Fibroblast of mammary gland (primary cell): Measurements from ENCODE around the gene PCMT1.

Source experiments
- DNase-seq: peaks from one replicate; pipeline ENCODE4 v3.0.0-alpha.2; 2010; ENCODE audit warnings: low read depth
- H3K4me3 ChIP-seq: 2 replicates; pipeline ENCODE4 v1.5.1; 2011; ENCODE audit warnings: low read depth, mild to moderate bottlenecking, low read length, moderate library complexity; ENCODE audit not compliant: control insufficient read depth
- CTCF ChIP-seq: conservative IDR thresholded peaks from 2 replicates; pipeline ENCODE4 v1.5.1; 2011; ENCODE audit warnings: low read depth, low read length, inconsistent platforms; ENCODE audit not compliant: control insufficient read depth, insufficient read depth

PCMT1 gene

GRCh38 chr6:149779644-149779963 lies 30.1 kb downstream of the PCMT1 start:
- peak; percentile 11 for DNase-seq
- TF ChIP-seq CTCF, result no peak
- no peak overlapping the region for H3K4me3 ChIP-seq

- TF ChIP-seq CTCF, result no peak
- no peak overlapping the region for H3K4me3 ChIP-seq
- no peak for DNase-seq
These were observed 32.2 kb downstream of the PCMT1 start for GRCh38 chr6:149781715-149782114.

GRCh38 chr6:149782337-149782736 lies 32.8 kb downstream of the PCMT1 start:
- no peak for TF ChIP-seq CTCF
- no peak for DNase-seq
- H3K4me3 ChIP-seq, result no peak overlapping the region

GRCh38 chr6:149783551-149783950 lies 34.0 kb downstream of the PCMT1 start:
- H3K4me3 ChIP-seq, result no peak overlapping the region
- no peak for DNase-seq
- TF ChIP-seq CTCF, result no peak

GRCh38 chr6:149806127-149806526 lies 56.6 kb downstream of the PCMT1 start:
- no peak overlapping the region for H3K4me3 ChIP-seq
- no peak for TF ChIP-seq CTCF
- DNase-seq, result no peak

GRCh38 chr6:149809798-149810197 lies 60.3 kb downstream of the PCMT1 start:
- DNase-seq, result no peak
- no peak for TF ChIP-seq CTCF
- no peak overlapping the region for H3K4me3 ChIP-seq

GRCh38 chr6:149813351-149813750 lies 63.8 kb downstream of the PCMT1 start:
- no peak for TF ChIP-seq CTCF

More at GRCh38 chr6:149813351-149813750, 63.8 kb downstream of the PCMT1 start:
- DNase-seq, result no peak
- no peak overlapping the region for H3K4me3 ChIP-seq
